Measurements from ENCODE around the gene MAPK9. TPM values are rescaled to one million over a fixed set of nuclear protein-coding genes. Genes with fewer than 3 reads are reported as not detected.

Gene MAPK9
- total RNA-seq, 1 donor from 2014 or later, result 31.8 TPM

DNA sequence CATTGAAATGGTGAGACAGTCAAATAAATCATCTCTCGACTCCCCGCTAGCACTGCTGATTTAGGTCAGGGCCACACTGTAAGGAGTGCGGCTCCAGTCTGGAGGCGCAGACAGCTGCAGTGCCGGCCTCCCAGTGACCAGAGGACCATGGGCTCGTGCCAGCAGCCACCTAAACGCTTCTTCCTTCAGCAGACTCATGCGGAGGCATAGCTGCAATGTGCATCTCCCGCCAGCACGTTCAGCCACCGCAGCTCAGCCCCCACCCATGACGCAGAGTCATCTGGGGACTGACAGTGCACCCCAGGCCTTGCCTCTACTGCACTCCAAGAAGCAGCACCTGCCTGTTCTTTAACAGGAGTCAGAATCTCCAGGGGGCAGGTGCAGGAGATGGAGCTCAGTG is 13.6 kb upstream of the MAPK9 start:
- Mint-ChIP-seq H3K27ac (ENCODE audit: unreplicated experiment) (no peak overlapping the region), H3K27me3 (ENCODE audit: unreplicated experiment) (no peaks in the 10 kb centered on the region), H3K4me1 (ENCODE audit: unreplicated experiment) (no peaks in the 10 kb centered on the region), H3K9me3 (ENCODE audit: unreplicated experiment) (no peaks in the 10 kb centered on the region), H3K4me3 (ENCODE audit: unreplicated experiment) (no peak overlapping the region), H3K36me3 (ENCODE audit: unreplicated experiment) (peaks cover 38% of the 10 kb centered on the region)
- DNase-seq (ENCODE audit: extremely low spot score, unreplicated experiment), result no peak
- TF ChIP-seq, protein P1, sequence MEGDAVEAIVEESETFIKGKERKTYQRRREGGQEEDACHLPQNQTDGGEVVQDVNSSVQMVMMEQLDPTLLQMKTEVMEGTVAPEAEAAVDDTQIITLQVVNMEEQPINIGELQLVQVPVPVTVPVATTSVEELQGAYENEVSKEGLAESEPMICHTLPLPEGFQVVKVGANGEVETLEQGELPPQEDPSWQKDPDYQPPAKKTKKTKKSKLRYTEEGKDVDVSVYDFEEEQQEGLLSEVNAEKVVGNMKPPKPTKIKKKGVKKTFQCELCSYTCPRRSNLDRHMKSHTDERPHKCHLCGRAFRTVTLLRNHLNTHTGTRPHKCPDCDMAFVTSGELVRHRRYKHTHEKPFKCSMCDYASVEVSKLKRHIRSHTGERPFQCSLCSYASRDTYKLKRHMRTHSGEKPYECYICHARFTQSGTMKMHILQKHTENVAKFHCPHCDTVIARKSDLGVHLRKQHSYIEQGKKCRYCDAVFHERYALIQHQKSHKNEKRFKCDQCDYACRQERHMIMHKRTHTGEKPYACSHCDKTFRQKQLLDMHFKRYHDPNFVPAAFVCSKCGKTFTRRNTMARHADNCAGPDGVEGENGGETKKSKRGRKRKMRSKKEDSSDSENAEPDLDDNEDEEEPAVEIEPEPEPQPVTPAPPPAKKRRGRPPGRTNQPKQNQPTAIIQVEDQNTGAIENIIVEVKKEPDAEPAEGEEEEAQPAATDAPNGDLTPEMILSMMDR (IDR thresholded peaks at IDR 0.05), result no peak

DNA sequence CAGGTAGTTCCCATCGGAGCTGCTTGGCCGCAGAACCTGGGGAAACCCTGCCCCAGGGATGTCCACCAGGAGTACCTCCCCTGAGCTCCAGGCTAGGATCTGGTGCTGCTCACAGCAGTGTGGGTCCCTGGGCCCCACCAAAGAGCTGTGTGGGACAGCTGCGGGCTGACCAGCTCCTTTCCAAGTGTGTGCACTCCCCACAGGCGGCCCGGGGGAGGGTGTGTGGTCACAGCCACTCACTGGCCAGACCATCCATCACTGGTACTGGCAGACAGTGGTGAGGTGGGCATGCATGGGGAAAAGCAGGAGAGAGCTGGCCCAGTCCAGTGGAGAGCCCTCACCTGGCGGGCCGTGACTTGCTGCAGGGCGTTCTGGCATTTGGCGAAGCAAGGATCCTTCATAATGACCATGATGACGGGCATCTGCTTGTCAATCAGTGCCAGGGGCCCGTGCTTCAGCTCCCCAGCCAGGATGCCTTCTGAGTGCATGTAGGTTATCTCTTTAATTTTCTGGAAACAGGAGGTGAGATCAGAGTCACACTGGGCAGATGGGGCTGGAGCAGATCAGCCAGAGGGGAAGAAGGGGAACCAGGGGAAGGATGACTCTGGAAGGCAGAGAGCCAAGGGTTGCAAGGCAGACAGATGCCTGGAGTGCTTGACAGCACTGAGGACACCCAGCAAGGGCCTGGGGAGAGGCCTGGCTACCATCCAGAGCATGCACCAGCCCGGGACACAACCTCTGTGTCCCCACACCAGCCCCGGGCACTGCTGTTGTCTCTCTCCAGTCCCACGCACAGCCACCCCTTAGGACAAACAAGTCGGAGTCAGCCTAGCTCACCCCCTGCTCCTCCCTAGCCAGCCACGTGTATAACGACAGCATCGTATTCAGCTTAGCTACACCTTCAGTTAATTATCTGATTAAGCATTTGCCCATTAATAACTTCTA is 12.8 kb upstream of the MAPK9 start:
- DNase-seq (ENCODE audit: extremely low spot score, unreplicated experiment), result no peak
- H3K27me3 Mint-ChIP-seq (ENCODE audit: unreplicated experiment), result no peaks in the 10 kb centered on the region
- H3K9me3 Mint-ChIP-seq (ENCODE audit: unreplicated experiment), result no peaks in the 10 kb centered on the region
- no peak overlapping the region for H3K27ac Mint-ChIP-seq (ENCODE audit: unreplicated experiment)
- H3K4me1 Mint-ChIP-seq (ENCODE audit: unreplicated experiment), result no peaks in the 10 kb centered on the region
- no peak overlapping the region for H3K4me3 Mint-ChIP-seq (ENCODE audit: unreplicated experiment)
- peaks cover 38% of the 10 kb centered on the region for H3K36me3 Mint-ChIP-seq (ENCODE audit: unreplicated experiment)
- TF ChIP-seq, protein P1 (IDR thresholded peaks at IDR 0.05), result no peak

DNA sequence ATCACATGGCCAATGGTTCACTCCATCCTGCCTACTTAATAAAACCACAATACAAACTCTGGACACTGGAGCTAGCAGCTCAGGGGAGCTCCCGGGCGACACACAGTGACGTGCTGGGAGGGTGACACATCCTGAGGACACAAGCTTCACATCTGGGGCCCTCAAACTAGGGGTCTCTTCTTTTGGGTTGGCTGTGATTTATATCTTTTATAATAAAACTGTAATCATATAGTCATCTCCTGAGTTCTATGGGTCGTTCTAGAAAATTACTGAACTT is 12.1 kb upstream of the MAPK9 start:
- Mint-ChIP-seq H3K9me3 (ENCODE audit: unreplicated experiment) (no peaks in the 10 kb centered on the region), H3K4me3 (ENCODE audit: unreplicated experiment) (no peak overlapping the region), H3K4me1 (ENCODE audit: unreplicated experiment) (no peaks in the 10 kb centered on the region), H3K27me3 (ENCODE audit: unreplicated experiment) (no peaks in the 10 kb centered on the region), H3K27ac (ENCODE audit: unreplicated experiment) (no peak overlapping the region), H3K36me3 (ENCODE audit: unreplicated experiment) (peaks cover 38% of the 10 kb centered on the region)
- TF ChIP-seq, protein P1 (IDR thresholded peaks at IDR 0.05), result no peak
- DNase-seq (ENCODE audit: extremely low spot score, unreplicated experiment), result no peak

DNA sequence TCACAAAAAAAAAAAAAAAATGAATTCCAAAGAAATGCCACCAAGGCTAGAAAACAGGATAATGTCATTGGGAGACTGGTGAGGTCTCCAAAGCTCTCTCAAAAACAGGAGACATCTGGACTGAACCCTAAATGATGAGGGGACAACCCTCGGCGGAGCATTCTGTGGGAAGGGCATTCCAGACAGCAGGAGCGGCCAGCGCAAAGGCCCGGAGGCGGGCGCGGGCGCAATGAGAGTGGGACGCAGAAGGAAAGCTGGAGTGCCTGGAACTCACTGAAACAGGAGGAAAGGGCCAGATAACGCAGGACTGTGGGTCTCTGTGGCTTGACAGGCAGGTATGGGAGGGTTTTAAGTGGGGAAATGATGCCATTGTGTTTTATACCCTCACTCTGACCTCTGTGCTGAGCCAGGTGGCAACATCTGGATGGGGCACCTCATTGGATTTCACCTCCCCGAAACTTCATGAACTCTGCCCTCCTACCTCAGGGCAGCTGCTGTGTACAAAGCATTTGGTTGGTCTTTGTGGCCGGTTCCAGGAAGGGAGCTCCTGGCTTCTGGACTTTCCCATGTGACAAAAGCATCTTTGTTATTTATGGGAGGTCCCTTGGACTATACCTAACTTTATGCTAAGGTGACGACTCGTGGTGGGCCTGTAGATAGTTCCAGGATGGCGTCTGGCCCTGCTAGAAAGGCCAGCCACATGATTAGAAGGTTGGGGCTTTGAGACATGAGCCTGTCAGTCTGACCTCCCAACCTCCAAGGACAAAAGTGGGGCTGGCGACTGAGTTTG is 11.5 kb upstream of the MAPK9 start:
- Mint-ChIP-seq H3K27me3 (ENCODE audit: unreplicated experiment) (no peaks in the 10 kb centered on the region), H3K27ac (ENCODE audit: unreplicated experiment) (no peak overlapping the region), H3K9me3 (ENCODE audit: unreplicated experiment) (no peaks in the 10 kb centered on the region), H3K4me3 (ENCODE audit: unreplicated experiment) (no peak overlapping the region), H3K36me3 (ENCODE audit: unreplicated experiment) (peaks cover 38% of the 10 kb centered on the region), H3K4me1 (ENCODE audit: unreplicated experiment) (no peaks in the 10 kb centered on the region)
- no peak for DNase-seq (ENCODE audit: extremely low spot score, unreplicated experiment)
- TF ChIP-seq, protein P1 (IDR thresholded peaks at IDR 0.05), result no peak

DNA sequence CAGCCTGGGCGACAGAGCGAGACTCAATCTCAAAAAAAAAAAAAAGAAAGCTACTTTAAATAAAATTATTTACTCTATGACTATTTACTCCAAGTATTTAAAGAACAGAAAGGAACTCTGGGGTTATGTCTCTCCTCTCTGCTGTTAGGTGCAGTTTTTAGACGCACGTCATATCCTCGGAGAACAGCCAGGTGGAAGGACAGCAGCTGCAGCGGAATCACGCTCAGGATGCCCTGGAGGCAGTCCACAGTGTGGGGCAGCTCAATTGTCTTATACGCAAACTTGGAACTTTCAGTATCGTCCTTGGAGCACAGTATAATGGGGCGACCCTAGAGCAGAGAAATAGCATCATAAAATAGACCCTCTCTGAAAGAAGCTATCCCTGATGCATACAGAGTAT is 10.4 kb upstream of the MAPK9 start:
- peaks cover 35% of the 10 kb centered on the region for H3K36me3 Mint-ChIP-seq (ENCODE audit: unreplicated experiment)
- TF ChIP-seq, protein P1 (IDR thresholded peaks at IDR 0.05), result no peak
- H3K27ac Mint-ChIP-seq (ENCODE audit: unreplicated experiment), result no peak overlapping the region
- no peaks in the 10 kb centered on the region for H3K9me3 Mint-ChIP-seq (ENCODE audit: unreplicated experiment)
- no peaks in the 10 kb centered on the region for H3K27me3 Mint-ChIP-seq (ENCODE audit: unreplicated experiment)
- peaks cover 7% of the 10 kb centered on the region for H3K4me1 Mint-ChIP-seq (ENCODE audit: unreplicated experiment)
- no peak for DNase-seq (ENCODE audit: extremely low spot score, unreplicated experiment)
- H3K4me3 Mint-ChIP-seq (ENCODE audit: unreplicated experiment), result no peak overlapping the region
